Chondrocyte (in vitro differentiated cells): ENCODE data around the gene TMEM134. TPM values are rescaled to one million over a fixed set of nuclear protein-coding genes. Genes with fewer than 3 reads are reported as not detected.

Source experiments
- DNase-seq: peaks from one replicate; pipeline ENCODE4 v3.0.0; 2021; ENCODE audit warnings: mixed read lengths, low spot score
- H3K27ac Mint-ChIP-seq: one replicate; pipeline ENCODE4 v1.8.0; 2021; ENCODE audit warnings: mild to moderate bottlenecking, moderate library complexity, mixed read lengths; ENCODE audit not compliant: unreplicated experiment
- H3K27me3 Mint-ChIP-seq: 2 replicates; pipeline ENCODE4 v1.8.0; 2021; ENCODE audit warnings: low read depth, mixed read lengths
- H3K36me3 Mint-ChIP-seq: 2 replicates; pipeline ENCODE4 v1.8.0; 2021; ENCODE audit warnings: low read depth, mixed read lengths
- H3K4me1 Mint-ChIP-seq: 2 replicates; pipeline ENCODE4 v1.8.0; 2021; ENCODE audit warnings: low read depth, mild to moderate bottlenecking, mixed read lengths
- H3K4me3 Mint-ChIP-seq: one replicate; pipeline ENCODE4 v1.8.0; 2021; ENCODE audit warnings: mild to moderate bottlenecking, moderate library complexity, mixed read lengths; ENCODE audit not compliant: unreplicated experiment
- H3K9me3 Mint-ChIP-seq: 2 replicates; pipeline ENCODE4 v1.8.0; 2021; ENCODE audit warnings: low read depth, mixed read lengths
- microRNA-seq: library from miRNA; unstranded; fragments of <30 nt; microRNA quantifications from one replicate; pipeline ENCODE4 v1.2.0, GENCODE V29; 2020; ENCODE audit warnings: borderline number of aligned reads
- total RNA-seq: library from RNA; stranded (reverse); gene quantifications from 3 replicates; pipeline ENCODE4 v1.2.1, GENCODE V29; 2021
- TF ChIP-seq, protein P1 (sequence below): fragments of 200-600 bp; sonication (generic); IDR thresholded peaks from 2 replicates; pipeline ENCODE4 v1.5.0; 2021; ENCODE audit warnings: antibody characterized with exemption, mild to moderate bottlenecking, moderate library complexity

Gene TMEM134
- total RNA-seq, 1 donor from 2014 or later = 50.9 TPM

DNA sequence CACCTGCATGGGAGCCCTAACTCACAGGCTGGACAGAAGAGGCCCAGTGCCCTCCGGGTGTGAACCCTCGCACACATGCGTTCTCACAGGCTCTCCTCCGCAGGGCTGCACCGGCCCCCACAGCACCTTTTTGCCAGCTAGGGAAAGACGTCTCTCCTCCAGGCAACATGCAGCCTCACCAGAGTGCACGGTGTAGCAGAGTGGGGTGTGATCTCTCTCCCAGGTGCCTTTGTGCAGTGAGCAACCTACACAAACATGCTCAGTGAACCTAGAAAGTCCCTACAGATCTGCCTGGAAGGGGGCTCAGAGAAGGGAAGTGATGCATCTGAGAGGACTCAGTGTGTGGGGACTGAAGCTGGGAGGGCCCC, 57.3 kb downstream of the TMEM134 start:
- H3K4me3 Mint-ChIP-seq = no peak overlapping the region
- peaks cover 9% of the 10 kb centered on the region for H3K4me1 Mint-ChIP-seq
- H3K9me3 Mint-ChIP-seq = no peaks in the 10 kb centered on the region
- peaks cover 1% of the 10 kb centered on the region for H3K36me3 Mint-ChIP-seq
- no peak overlapping the region for H3K27ac Mint-ChIP-seq
- peaks cover 11% of the 10 kb centered on the region for H3K27me3 Mint-ChIP-seq
- no peak for DNase-seq
- TF ChIP-seq, protein P1, sequence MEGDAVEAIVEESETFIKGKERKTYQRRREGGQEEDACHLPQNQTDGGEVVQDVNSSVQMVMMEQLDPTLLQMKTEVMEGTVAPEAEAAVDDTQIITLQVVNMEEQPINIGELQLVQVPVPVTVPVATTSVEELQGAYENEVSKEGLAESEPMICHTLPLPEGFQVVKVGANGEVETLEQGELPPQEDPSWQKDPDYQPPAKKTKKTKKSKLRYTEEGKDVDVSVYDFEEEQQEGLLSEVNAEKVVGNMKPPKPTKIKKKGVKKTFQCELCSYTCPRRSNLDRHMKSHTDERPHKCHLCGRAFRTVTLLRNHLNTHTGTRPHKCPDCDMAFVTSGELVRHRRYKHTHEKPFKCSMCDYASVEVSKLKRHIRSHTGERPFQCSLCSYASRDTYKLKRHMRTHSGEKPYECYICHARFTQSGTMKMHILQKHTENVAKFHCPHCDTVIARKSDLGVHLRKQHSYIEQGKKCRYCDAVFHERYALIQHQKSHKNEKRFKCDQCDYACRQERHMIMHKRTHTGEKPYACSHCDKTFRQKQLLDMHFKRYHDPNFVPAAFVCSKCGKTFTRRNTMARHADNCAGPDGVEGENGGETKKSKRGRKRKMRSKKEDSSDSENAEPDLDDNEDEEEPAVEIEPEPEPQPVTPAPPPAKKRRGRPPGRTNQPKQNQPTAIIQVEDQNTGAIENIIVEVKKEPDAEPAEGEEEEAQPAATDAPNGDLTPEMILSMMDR = no peak

Small RNA genes within 50 kb of the gene (microRNA-seq; reads per million reads assigned to microRNA genes)
- gene MIR6752 = not detected

Other genes with a start within 250 kb of the TMEM134 start
- gene GRK2, start 202.8 kb downstream of the TMEM134 start, total RNA-seq = 34.0 to 38.3 TPM (median 36.1 TPM) in 3 replicates
- gene ANKRD13D, start 179.9 kb downstream of the TMEM134 start, total RNA-seq = 40.0 to 51.8 TPM (median 47.8 TPM) in 3 replicates
- 19.8 to 30.0 TPM (median 28.4 TPM) in 3 replicates for gene SSH3, start 165.7 kb downstream of the TMEM134 start, total RNA-seq
- 48.8 to 67.7 TPM (median 63.4 TPM) in 3 replicates for gene POLD4, start 115.7 kb downstream of the TMEM134 start, total RNA-seq
- gene CLCF1, start 95.7 kb downstream of the TMEM134 start, total RNA-seq = 2.0 to 5.6 TPM (median 4.9 TPM) in 3 replicates
- 11.1 to 14.6 TPM (median 11.6 TPM) in 3 replicates for gene RAD9A, start 77.3 kb downstream of the TMEM134 start, total RNA-seq
- 95.2 to 113 TPM (median 109 TPM) in 3 replicates for gene PPP1CA, start 67.4 kb downstream of the TMEM134 start, total RNA-seq
- not detected in 3 replicates for gene TBC1D10C, start 65.2 kb downstream of the TMEM134 start, total RNA-seq
- 0.36 to 1.8 TPM (median 1.8 TPM) in 3 replicates for gene CARNS1, start 53.6 kb downstream of the TMEM134 start, total RNA-seq
- 40.3 to 44.2 TPM (median 42.3 TPM) in 3 replicates for gene RPS6KB2, start 40.8 kb downstream of the TMEM134 start, total RNA-seq
- gene PTPRCAP, start 31.6 kb downstream of the TMEM134 start, total RNA-seq = 0.47 to 0.95 TPM (median 0.73 TPM) in 3 replicates
- 74.7 to 80.9 TPM (median 80.1 TPM) in 3 replicates for gene CORO1B, start 25.8 kb downstream of the TMEM134 start, total RNA-seq
- gene GPR152, start 16.5 kb downstream of the TMEM134 start, total RNA-seq = not detected in 3 replicates
- not detected in 3 replicates for gene CABP4, start 13.9 kb downstream of the TMEM134 start, total RNA-seq
- 53.6 to 58.8 TPM (median 54.3 TPM) in 3 replicates for gene AIP, start 13.8 kb upstream of the TMEM134 start, total RNA-seq
- 39.8 to 44.7 TPM (median 40.5 TPM) in 3 replicates for gene PITPNM1, start 36.1 kb upstream of the TMEM134 start, total RNA-seq
- gene CDK2AP2, start 38.9 kb upstream of the TMEM134 start, total RNA-seq = 27.5 to 42.5 TPM (median 36.6 TPM) in 3 replicates
- gene CABP2, start 54.2 kb upstream of the TMEM134 start, total RNA-seq = not detected in 3 replicates
- 637 to 652 TPM (median 644 TPM) in 3 replicates for gene GSTP1, start 114.6 kb upstream of the TMEM134 start, total RNA-seq
- gene NDUFV1, start 137.7 kb upstream of the TMEM134 start, total RNA-seq = 119 to 151 TPM (median 121 TPM) in 3 replicates
- gene NUDT8, start 160.7 kb upstream of the TMEM134 start, total RNA-seq = 8.4 to 12.6 TPM (median 11.3 TPM) in 3 replicates
- not detected in 3 replicates for gene TBX10, start 170.5 kb upstream of the TMEM134 start, total RNA-seq
- gene ACY3, start 181.5 kb upstream of the TMEM134 start, total RNA-seq = not detected in 3 replicates
- not detected in 3 replicates for gene ALDH3B2, start 205.4 kb upstream of the TMEM134 start, total RNA-seq